ENCODE data around the gene DEPDC1.
"Not testable (repeated sequence)": the region's sequence is repeated elsewhere in the genome, so short reads cannot be mapped to it uniquely, and the experiment has no call there.

Gene DEPDC1, protein sequence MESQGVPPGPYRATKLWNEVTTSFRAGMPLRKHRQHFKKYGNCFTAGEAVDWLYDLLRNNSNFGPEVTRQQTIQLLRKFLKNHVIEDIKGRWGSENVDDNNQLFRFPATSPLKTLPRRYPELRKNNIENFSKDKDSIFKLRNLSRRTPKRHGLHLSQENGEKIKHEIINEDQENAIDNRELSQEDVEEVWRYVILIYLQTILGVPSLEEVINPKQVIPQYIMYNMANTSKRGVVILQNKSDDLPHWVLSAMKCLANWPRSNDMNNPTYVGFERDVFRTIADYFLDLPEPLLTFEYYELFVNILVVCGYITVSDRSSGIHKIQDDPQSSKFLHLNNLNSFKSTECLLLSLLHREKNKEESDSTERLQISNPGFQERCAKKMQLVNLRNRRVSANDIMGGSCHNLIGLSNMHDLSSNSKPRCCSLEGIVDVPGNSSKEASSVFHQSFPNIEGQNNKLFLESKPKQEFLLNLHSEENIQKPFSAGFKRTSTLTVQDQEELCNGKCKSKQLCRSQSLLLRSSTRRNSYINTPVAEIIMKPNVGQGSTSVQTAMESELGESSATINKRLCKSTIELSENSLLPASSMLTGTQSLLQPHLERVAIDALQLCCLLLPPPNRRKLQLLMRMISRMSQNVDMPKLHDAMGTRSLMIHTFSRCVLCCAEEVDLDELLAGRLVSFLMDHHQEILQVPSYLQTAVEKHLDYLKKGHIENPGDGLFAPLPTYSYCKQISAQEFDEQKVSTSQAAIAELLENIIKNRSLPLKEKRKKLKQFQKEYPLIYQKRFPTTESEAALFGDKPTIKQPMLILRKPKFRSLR

DNA sequence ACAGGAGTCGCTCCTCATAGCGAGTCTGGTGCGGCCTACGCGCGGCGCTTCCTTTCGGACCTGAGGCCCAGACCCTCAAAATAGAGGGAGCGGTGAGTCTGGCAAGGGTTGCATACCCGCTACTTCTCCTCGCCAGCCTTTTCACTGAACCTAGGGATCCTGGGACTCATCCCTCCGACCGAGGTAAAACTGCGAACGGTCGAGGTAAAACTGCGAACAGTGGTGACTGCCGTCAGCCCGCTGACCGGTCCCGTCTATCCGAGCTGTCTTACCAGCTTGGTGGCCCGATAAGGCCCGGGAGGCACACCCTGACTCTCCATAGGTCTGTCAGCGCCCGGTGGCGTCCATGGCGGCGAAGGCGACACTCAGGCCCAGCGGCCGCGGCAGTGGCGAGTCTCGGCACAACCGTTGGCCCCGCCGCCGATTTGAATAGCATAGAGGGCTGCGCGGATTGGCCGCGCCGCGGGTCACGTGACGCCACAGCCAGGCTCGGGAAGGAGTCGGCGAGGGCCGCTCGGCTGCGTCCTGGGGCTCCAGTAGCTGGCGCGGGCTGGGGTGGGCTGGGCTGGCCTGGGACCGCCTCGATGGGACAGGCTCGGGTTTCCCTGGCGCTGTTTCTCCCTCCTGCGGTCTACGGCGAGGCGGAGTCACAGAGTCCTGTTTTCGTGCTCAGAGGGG lies at the start of gene DEPDC1:
TSS of gene DEPDC1 (minus strand) at position 403 of the 678 bp plus-strand sequence. CDS start at position 320, 83 bp downstream.
- DNase-seq (ENCODE audit: low read depth in 3 of 3, low spot score in 1 of 3), result peak; percentile 17 to 57 (median 26)

DNA sequence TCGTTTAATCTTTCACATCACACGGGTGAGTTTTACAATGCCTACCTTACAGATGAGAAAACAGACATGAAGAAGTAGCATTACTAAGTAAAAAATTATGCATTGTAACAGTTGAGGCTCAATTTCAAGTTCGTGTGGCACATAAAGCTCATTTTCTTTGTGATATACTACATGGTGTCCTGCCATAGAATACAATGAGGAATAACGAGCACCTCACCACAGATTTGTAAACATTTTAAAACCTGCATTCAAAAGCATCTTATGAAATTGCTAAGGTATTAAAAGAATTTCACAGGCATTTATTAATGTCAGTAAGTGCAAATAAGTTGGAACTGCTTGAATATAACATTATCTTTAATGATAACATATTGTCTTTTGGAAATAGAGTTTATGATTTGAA lies 47.8 kb upstream of the DEPDC1 start:
- no peak for DNase-seq (ENCODE audit: low read depth in 3 of 3, low spot score in 1 of 3)

DNA sequence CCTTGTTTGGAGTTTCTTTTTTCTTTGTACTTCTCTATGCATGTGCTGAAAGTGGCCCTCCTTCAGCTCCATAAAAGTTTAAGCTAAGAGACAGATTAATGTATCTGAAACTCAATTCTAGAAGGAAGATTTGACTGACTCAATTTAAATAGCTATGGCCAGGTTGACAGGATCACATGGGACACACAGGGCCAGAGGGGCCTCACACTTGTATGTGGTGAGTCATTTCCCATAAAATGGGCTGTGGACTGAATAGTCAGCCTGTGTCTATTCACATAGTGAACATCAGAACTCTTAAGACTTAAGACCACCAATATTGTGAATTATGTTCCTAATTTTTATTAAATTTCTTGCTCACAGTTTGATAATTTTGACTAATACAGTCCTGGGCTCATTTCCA lies 45.7 kb upstream of the DEPDC1 start:
- DNase-seq (ENCODE audit: low read depth in 3 of 3, low spot score in 1 of 3), result no peak

DNA sequence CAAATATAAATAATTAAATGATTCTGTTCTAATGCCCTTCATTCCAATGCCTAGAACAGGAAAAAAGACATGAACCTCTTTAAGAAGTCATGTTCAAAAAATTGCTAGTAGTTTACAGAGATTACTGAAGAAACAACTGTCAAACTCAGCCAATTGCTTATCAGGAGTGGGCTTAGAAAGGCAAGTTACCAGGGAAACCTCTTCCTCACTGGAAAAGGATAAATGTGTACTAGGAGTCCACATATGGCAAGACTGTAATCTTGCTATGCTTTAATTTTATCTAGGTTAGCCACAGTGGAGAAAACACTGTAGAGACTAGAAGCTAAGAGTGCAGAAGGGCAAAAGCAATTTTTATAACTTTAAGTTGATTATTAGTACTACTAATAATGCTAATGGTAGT lies 42.1 kb upstream of the DEPDC1 start:
- DNase-seq (ENCODE audit: low read depth in 3 of 3, low spot score in 1 of 3), result no peak

DNA sequence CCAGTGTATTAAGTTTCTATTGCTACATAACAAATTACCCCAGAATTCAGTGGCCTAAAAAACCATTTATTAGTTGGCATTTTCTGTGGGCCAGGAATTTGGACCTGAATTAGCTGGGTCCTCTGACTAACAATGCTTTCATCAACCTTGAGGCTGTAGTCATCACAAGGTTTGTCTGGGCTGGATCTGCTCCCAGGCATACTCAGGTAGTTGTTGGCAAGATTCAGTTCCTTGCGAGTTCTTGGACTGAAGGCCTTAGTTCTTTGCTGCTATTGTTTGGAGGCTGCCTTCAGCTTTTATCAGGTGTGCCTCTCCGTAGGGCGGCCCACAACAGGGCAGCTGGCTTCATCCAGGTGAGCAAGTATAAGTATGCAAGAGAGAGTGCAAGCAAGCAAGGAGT lies 31.4 kb upstream of the DEPDC1 start:
- no peak for DNase-seq (ENCODE audit: low read depth in 3 of 3, low spot score in 1 of 3)

DNA sequence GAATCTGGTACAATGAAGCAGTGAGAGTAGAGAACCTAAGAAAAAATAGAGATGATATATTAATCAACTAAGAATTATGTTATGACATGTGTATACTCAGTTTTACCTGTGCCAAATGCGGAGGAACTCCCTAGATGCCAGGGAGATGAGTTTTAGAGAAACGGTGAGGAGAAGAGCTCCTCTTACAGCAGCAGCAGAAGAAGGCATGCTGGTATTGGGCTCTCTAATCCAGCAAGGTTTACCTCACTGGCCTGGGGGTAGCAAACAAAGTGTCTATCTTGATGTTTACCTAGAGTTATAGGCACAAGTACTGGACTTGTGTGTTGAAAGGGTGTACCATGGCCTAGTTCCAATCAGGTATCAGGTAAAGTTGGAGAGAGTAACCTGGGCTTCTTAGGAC lies 28.9 kb upstream of the DEPDC1 start:
- DNase-seq (ENCODE audit: low read depth in 3 of 3, low spot score in 1 of 3), result no peak

DNA sequence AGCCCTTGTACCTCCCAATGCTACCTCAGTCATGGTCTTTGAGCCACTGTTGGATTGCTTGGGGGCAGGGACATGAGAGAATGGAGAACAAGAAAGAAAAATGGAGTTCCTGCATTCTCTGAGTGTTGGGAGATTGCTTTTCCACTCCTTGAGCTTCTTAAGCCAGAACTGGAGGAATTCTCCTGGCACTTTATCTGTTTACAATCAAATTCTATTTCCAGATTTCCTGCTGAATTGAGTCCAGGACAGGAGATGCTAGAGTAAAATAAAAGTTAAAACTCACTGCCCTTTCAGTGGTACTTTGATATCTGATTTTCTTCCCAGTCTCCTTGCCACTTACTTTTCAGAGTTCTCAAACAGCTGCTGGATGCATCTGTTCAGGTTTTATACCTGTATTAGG lies 24.4 kb upstream of the DEPDC1 start:
- no peak for DNase-seq (ENCODE audit: low read depth in 3 of 3, low spot score in 1 of 3)

DNA sequence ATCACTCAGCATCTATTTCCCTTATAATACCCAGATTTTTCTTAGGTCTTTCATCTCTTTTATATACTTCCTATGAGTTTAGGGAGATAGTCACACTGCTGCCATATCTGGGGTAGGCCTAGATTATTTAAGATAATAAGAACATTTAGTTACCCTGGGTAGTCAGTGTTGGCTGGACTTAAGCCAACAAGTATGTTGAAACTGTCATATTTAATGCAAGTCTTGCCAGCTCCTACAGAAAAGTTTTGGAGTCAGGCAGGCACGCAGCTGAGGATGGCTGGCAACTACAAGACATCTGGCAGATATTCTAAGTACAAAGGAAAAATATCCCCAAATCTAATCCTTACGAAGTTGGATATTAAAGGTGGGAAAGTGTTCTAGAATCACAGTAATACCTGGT lies 19.2 kb upstream of the DEPDC1 start:
- DNase-seq (ENCODE audit: low read depth in 3 of 3, low spot score in 1 of 3), result no peak

DNA sequence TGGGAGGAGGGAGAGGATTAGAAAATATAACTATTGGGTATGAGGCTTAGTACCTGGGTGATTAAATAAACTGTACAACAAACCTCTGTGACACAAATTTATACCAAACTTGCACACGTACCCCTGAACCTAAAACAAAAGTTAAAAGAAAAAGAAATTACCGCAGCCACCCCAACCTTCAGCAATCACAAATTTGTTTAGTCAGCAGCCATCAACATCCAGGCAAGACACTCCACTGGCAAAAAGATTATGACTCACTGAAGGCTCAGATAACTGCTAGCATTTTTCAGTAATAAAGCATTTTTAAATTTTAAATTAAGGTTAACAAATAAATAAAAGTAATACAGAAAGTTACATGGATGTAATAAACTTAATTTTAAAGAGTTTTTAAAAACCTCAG lies 14.4 kb upstream of the DEPDC1 start:
- no peak for DNase-seq (ENCODE audit: low read depth in 3 of 3, low spot score in 1 of 3)

DNA sequence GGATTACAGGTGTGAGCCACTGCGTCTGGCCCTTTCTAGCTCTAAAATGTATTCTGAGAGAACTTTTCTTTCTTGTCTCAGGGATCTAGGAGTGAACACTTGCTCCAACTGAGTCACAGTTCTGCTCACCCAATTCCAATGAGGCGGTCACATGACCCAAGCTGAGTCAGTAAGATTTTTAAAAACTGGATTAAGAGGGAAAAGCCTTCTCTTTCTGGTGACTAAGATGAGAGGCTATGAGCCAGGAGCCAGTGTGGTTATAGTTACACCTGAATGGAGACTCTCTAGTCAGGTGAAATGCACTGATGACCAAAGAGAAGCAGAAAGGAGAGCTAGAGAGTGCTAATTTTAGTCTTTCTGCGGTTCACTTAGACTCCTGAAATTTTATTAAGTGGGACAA lies 9.5 kb upstream of the DEPDC1 start:
- DNase-seq (ENCODE audit: low read depth in 3 of 3, low spot score in 1 of 3), result no peak

DNA sequence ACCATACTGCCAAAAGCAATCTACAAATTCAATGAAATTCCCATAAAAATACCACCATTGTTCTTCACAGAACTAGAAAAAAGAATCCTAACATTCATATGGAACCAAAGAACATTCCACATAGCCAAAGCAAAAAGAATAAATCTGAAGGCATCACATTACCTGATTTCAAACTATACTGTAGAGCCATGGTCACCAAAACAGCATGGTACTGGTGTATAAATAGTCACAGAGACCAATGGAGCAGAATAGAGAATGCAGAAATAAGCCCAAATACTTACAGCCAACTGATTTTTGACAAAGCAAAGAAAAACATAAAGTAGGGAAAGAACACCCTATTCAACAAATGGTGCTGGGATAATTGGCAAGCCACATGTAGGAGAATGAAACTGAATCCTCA lies 6.2 kb upstream of the DEPDC1 start:
- no peak for DNase-seq (ENCODE audit: low read depth in 3 of 3, low spot score in 1 of 3)

DNA sequence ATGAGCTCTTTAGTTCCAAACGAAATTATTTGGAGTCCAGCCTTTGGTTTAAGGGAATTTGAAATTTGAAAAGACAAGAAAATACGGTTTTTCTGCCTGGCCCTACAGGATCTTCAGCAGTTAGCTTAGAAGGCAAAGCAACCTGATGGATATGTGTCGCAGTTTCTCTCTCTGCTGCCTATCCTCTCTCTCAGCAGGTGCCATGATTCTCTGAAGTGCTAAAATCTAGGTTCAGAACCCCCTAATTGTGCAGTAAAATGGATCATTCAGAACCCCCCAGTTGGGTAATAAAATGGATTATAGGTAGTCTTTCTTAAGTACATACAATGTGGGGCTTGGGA lies 446 bp upstream of the DEPDC1 start:
- no peak for DNase-seq (ENCODE audit: low read depth in 3 of 3, low spot score in 1 of 3)

DNA sequence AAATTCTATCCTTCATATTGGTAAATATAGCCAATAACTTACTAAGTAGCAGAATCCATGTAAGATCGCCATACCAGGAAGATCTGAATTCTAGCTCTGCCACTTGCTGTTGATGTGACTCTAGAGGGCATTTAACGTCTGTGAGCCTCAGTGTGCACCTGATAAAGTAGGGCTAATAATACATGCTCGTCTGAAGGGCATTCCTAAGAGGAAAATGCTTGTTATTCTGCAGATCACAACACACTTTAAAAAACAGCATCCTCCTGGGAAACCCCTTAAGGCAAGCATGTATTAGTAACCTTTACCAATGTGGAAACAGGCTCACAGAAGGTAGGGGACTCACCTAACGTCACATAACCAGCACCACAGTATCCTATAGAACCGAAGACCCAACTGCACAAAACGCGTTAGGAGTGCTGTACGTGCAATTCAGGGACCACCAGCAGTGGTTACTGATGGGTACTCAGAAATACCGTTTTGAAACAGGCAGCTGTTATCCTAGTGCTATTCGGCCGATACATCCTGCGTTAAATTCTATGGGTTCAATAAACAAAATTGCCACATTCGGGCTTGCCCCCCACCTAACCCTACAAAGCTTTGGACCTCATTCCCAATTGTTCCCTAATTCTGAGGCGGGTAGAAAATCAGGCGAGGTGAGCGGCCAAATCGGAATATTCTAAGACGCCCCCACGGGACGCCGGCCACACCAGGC lies 758 bp downstream of the DEPDC1 start:
- DNase-seq (ENCODE audit: low read depth in 3 of 3, low spot score in 1 of 3), result no peak

DNA sequence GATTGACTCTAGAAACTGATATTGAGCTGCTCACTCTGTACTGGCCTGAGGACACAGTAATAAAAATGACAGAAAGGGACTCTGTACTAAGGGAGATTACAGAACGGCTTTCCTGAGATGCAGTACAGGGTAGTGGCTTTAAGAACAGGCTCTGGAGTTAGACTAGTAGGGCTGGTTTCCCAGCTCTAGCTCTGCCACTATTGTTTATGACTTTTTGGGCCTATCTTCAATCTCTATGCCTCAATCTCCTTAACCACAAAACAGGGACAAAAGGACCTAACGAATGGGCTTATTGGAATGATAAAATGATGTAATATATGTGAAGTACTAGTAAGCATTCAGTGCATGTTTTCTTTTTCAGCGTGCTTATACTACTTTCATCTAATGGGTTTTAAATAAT lies 1.4 kb downstream of the DEPDC1 start:
- no peak for DNase-seq (ENCODE audit: low read depth in 3 of 3, low spot score in 1 of 3)

DNA sequence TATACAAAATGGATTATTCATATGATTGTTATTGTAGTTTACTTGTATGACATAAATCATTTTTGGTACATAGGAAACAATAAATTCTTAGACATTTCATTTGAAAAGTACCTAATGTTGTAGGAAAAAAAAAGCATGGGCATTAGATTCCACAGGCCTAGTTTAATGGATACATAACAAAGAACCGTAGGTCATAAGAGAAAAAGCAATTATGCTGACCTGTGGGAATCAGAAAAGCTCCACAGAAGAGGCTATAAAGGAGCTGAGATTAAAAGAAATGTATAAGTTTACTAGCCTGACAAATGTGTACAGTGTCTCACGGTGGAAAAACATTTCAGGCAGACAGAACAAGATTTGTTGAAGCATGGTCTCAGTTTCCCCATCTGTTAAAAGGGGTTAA lies 3.7 kb downstream of the DEPDC1 start:
- DNase-seq (ENCODE audit: low read depth in 3 of 3, low spot score in 1 of 3), result no peak

DNA sequence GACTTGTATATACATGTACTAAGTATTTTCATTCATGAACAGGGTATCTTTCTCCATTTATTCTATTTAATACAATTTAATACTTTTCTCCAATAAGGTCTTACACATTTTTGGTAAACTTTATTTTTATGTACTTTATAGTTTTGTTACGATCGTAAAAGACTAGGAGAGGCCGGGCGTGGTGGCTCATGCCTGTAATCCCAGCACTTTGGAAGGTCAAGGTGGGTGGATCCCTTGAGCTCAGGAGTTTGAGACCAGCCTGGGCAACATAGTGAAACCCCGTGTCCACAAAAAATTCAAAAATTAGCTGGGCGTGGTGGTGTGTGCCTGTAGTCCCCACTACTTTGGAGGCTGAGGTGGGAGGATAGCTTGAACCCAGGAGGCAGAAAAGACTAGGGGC lies 4.6 kb downstream of the DEPDC1 start:
- not testable (repeated sequence) for DNase-seq (ENCODE audit: low read depth in 3 of 3, low spot score in 1 of 3)

DNA sequence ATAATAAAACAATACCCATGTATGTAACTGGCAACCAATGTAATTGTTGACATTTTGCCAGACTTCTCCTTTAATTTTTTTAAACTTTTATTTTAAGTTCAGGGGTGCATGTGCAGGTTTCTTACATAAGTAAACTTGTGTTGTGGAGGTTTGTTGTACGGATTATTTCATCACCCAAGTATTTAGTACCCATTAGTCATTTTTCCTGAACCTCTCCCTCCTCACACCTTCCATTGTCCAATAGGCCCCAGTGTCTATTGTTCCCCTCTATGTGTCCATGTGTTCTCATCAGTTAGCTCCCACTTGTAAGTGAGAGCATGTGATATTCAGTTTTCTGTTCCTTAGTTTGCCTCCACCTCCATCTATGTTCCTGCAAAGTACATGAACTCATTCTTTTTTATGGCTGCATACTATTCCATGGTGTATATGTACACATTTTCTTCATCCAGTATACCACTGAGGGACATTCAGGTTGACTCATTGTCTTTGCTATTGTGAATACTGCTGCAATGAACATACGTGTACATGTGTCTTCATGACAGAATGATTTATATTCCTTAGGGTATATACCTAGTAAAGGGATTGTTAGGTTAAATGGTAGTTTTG lies 6.7 kb downstream of the DEPDC1 start:
- DNase-seq (ENCODE audit: low read depth in 3 of 3, low spot score in 1 of 3), result no peak

DNA sequence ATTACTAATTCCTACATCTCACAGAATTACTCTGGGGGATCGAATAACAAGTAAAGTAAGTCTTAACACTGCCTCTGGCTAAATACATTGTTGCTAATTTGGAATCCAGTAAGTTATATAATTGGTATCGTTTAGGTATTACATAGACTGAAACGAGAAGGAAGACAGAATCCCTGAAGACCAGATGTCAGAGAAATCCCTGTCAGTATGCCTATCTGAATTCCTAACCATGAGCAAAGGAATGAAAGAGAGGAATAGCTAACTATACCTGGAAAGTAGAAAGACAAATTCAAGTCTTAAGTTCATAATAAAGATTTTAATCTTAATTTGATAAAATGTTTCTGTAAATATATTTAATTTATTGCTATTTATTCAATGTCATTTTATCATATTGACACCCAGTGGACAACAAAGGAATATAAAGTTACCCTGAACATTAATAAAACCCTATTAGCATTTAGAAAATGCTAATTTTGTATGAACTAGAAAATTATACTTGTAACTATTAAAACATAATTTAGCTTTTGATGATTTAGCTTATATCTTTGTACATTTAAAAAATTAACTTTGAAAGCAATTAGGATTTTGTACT lies 11.4 kb downstream of the DEPDC1 start:
- DNase-seq (ENCODE audit: low read depth in 3 of 3, low spot score in 1 of 3), result no peak

DNA sequence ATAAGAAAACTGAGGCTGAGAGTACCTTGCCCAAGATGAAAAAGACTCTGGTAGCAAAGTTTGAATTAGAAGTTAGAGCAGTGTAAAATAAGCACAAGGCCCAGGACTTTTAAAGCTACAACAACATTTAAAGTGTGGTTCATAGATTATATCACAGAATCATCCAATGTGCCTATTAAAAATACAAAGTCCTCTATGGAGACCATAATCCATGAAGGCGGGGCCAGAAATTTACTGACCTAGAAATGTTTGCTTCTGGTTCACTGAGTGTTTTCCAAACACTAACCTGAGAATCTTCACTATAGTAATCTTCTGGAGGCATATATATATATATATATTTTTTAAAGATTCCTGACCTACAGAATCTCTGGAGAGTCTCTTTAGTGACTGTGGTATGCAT lies 12.3 kb downstream of the DEPDC1 start:
- DNase-seq (ENCODE audit: low read depth in 3 of 3, low spot score in 1 of 3), result no peak

DNA sequence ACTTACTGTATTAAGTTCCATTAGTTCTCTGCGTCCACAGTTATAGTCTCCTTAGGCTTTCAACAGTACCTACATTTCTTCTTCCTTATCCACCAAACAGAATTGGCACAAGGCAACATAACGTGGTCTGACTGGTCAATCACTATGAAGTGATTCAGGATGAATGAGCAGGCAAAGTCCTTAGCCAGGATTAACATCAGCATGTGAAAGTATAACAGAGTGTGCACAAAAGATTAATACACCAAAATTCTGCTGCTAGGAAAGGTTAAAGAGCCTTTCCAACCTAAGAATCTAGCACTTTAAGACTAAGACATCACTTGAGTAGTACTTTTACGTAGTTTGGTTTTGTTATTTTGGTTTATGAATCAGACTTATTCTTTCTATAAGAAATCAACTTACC lies 15.8 kb downstream of the DEPDC1 start:
- DNase-seq (ENCODE audit: low read depth in 3 of 3, low spot score in 1 of 3), result no peak

DNA sequence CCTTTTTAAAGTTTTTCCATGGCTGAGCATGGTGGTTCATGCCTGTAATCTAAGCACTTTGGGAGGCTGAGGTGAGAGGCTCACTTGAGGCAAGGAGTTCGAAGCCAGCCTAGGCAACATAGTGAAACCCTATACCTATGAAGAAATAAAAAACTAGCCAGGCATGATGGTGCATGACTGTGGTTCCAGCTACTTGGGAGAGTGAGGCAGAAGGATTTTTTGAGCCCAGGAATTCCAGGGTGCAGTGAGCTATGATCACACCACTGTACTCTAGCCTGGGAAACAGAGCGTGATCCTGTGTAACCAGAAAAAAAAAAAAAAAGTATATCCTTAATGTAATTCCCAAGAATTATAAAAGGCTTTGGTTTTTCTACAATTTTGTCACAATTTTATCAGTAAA lies 17.4 kb downstream of the DEPDC1 start:
- no peak for DNase-seq (ENCODE audit: low read depth in 3 of 3, low spot score in 1 of 3)
